ENCODE data around the gene TH. TPM values are rescaled to one million over a fixed set of nuclear protein-coding genes. Genes with fewer than 3 reads are reported as not detected.

The TH gene
- total RNA-seq, 1 experiment from 2014 or later = not detected

- H3K27ac Mint-ChIP-seq (ENCODE audit: unreplicated experiment) = peak overlapping the region; percentile 20
- CTCF ChIA-PET = interaction anchor here (1.0 to 1.9 kb wide), 2 partner anchors 15 kb away, joined by 7 to 28 read pairs; no protein-coding TSS in a partner anchor
Measured at GRCh38 chr11:2135648-2136201, 35.9 kb downstream of the TH start.

GRCh38 chr11:2135018-2135569, 36.5 kb downstream of the TH start:
- H3K4me1 ChIP-seq = peaks cover 19% of the 10 kb centered on the region
- Mint-ChIP-seq H3K9me3 (ENCODE audit: unreplicated experiment) (no peaks in the 10 kb centered on the region), H3K4me1 (ENCODE audit: low read depth, unreplicated experiment) (peaks cover 26% of the 10 kb centered on the region), H3K27me3 (ENCODE audit: insufficient read depth, unreplicated experiment) (peaks cover 4% of the 10 kb centered on the region), H3K36me3 (ENCODE audit: insufficient read depth, unreplicated experiment) (peaks cover 83% of the 10 kb centered on the region), H3K4me3 (ENCODE audit: unreplicated experiment) (peak overlapping the region; percentile 84), H3K27ac (ENCODE audit: unreplicated experiment) (peak overlapping the region; percentile 20)
- intact Hi-C loops (cut with micrococcal nuclease; ENCODE audit: unreplicated experiment) = no loop called here
- no peaks in the 10 kb centered on the region for H3K27me3 ChIP-seq (replicated peaks; ENCODE audit: control insufficient read depth, insufficient read depth, low read length)
- no peak overlapping the region for H3K4me3 ChIP-seq (ENCODE audit: low read depth, low read length)
- no peaks in the 10 kb centered on the region for H3K9me3 ChIP-seq
- DNase-seq = peak in 1 of 2 experiments; percentile 42
- POLR2A ChIA-PET = no interaction called here
- peaks cover 9% of the 10 kb centered on the region for H3K36me3 ChIP-seq (ENCODE audit: control insufficient read depth, insufficient read depth, low read length)
- no peak for TF ChIP-seq CTCF (IDR thresholded peaks at IDR 0.05; ENCODE audit: insufficient read depth in 1 of 2, low read depth in 1 of 2, low read length in 1 of 2, severe bottlenecking in 1 of 2, unreplicated experiment in 1 of 2)
- CTCF ChIA-PET = interaction anchor here (1.0 kb wide), 1 partner anchor 16 kb away, joined by 7 read pairs; no protein-coding TSS in a partner anchor
- BruUV-seq (replicated peaks) = no TSS peak

More at GRCh38 chr11:2135648-2136201, 35.9 kb downstream of the TH start:
- BruUV-seq (replicated peaks) = no TSS peak
- intact Hi-C loops (cut with micrococcal nuclease; ENCODE audit: unreplicated experiment) = no loop called here
- no peak for TF ChIP-seq CTCF (IDR thresholded peaks at IDR 0.05; ENCODE audit: insufficient read depth in 1 of 2, low read depth in 1 of 2, low read length in 1 of 2, severe bottlenecking in 1 of 2, unreplicated experiment in 1 of 2)
- no peaks in the 10 kb centered on the region for H3K9me3 Mint-ChIP-seq (ENCODE audit: unreplicated experiment)
- H3K4me1 ChIP-seq = peaks cover 19% of the 10 kb centered on the region
- H3K4me1 Mint-ChIP-seq (ENCODE audit: low read depth, unreplicated experiment) = peaks cover 26% of the 10 kb centered on the region
- no peaks in the 10 kb centered on the region for H3K27me3 ChIP-seq (replicated peaks; ENCODE audit: control insufficient read depth, insufficient read depth, low read length)
- peak overlapping the region; percentile 84 for H3K4me3 Mint-ChIP-seq (ENCODE audit: unreplicated experiment)
- no peaks in the 10 kb centered on the region for H3K9me3 ChIP-seq
- peak overlapping the region; percentile 78 for H3K4me3 ChIP-seq (ENCODE audit: low read depth, low read length)
- peaks cover 9% of the 10 kb centered on the region for H3K36me3 ChIP-seq (ENCODE audit: control insufficient read depth, insufficient read depth, low read length)
- peaks cover 4% of the 10 kb centered on the region for H3K27me3 Mint-ChIP-seq (ENCODE audit: insufficient read depth, unreplicated experiment)
- peak; percentile 7 to 56 for DNase-seq
- peaks cover 76% of the 10 kb centered on the region for H3K36me3 Mint-ChIP-seq (ENCODE audit: insufficient read depth, unreplicated experiment)
- POLR2A ChIA-PET = no interaction called here

GRCh38 chr11:2134022-2135010, 37.3 kb downstream of the TH start:
- H3K27me3 ChIP-seq (replicated peaks; ENCODE audit: control insufficient read depth, insufficient read depth, low read length) = no peaks in the 10 kb centered on the region
- ChIA-PET CTCF (interaction anchor here (0.5 to 1.4 kb wide), 3 partner anchors 9 to 17 kb away, joined by 3 to 7 read pairs (median 4); no protein-coding TSS in a partner anchor), POLR2A (interaction anchor here (0.5 kb wide), 1 partner anchor 490 kb away, joined by 4 read pairs; no protein-coding TSS in a partner anchor)
- BruUV-seq (replicated peaks) = no TSS peak
- peaks cover 4% of the 10 kb centered on the region for H3K27me3 Mint-ChIP-seq (ENCODE audit: insufficient read depth, unreplicated experiment)
- TF ChIP-seq CTCF (IDR thresholded peaks at IDR 0.05; ENCODE audit: insufficient read depth in 1 of 2, low read depth in 1 of 2, low read length in 1 of 2, severe bottlenecking in 1 of 2, unreplicated experiment in 1 of 2) = no peak
- no peaks in the 10 kb centered on the region for H3K9me3 Mint-ChIP-seq (ENCODE audit: unreplicated experiment)
- peaks cover 26% of the 10 kb centered on the region for H3K4me1 Mint-ChIP-seq (ENCODE audit: low read depth, unreplicated experiment)
- no peak overlapping the region for H3K4me3 Mint-ChIP-seq (ENCODE audit: unreplicated experiment)
- peak overlapping the region; percentile 71 for H3K27ac Mint-ChIP-seq (ENCODE audit: unreplicated experiment)
- no peaks in the 10 kb centered on the region for H3K9me3 ChIP-seq
- peaks cover 9% of the 10 kb centered on the region for H3K36me3 ChIP-seq (ENCODE audit: control insufficient read depth, insufficient read depth, low read length)
- H3K36me3 Mint-ChIP-seq (ENCODE audit: insufficient read depth, unreplicated experiment) = peaks cover 90% of the 10 kb centered on the region
- peaks cover 14% of the 10 kb centered on the region; the same call in 1 of the 2 replicates for H3K4me1 ChIP-seq
- no peak overlapping the region for H3K4me3 ChIP-seq (ENCODE audit: low read depth, low read length)
- intact Hi-C loops (cut with micrococcal nuclease; ENCODE audit: unreplicated experiment) = no loop called here
- peak in 1 of 2 experiments; percentile 40 for DNase-seq
